ENCODE results near the gene HPCAL1.
A peak's percentile ranks its signal among the peaks of the same experiment; 100 is the strongest.

Gene HPCAL1

DNA sequence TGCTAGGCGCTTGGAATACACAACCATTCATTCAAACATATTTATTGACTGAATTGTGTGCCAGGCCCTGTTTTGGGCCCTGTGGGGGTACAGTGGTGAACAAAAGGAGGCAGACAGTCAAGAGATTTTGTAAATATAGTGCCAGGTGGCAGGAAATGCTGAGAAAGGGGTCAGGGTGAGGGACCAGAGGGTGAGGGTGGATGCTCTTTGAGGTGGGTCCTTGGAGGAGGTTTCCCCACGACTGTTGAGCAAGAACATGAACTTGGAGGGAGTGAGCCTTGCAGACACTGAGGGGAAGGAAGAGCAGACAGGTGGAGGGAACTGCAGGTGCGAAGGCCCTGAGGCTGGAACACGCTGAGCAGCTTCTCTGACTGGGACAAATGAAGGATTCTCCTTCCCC is 104.7 kb downstream of the HPCAL1 start:
- DNase-seq (ENCODE audit: low read depth), result no peak

- peak; percentile 54 for DNase-seq (ENCODE audit: low read depth)
Observed at GRCh38 chr2:10407841-10408648, 105.3 kb downstream of the HPCAL1 start.

DNA sequence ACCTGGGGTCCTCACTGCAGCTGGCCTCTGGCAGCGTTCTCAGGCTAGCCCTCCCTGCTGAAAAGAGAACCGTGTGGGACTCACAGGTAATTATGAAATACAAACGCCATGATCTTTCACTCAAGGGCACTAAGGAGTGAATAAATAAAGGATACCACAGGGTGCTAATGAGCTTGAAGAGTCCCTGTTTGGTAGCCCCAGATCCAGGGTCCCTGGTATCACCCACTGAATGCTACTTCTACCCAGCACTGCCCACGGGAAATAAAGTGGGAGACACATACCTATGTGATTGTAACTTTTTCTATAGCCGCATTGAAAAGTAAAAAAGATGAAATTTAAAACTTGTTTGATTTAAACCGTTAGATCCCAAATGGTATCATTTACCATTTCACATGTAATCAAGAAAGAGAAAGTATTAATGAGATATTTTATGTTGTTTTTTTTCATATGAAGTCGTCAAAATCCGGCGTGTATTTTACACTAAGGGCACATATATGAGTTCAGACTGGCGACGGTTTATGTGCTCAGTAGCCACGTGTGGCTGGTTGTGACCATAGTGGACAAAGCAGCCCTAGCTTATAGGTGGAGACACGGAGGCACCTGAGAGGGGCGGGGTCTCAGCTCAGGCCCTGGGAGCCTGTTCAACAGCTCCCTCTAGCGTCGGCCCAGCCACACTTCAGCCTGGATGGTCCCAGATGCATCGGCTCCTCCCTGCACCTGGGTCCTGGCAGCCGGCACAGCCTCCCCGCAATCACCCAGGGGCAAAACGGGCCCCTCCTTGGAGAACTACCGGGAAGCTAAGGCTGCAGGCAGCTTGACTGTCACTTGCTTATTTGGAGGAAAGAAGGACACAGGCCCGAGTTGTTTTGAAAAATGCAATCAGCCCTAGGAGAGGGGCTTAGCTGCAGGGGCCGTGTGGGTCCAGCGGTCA is 106.2 kb downstream of the HPCAL1 start:
- DNase-seq (ENCODE audit: low read depth), result peak; percentile 80

DNA sequence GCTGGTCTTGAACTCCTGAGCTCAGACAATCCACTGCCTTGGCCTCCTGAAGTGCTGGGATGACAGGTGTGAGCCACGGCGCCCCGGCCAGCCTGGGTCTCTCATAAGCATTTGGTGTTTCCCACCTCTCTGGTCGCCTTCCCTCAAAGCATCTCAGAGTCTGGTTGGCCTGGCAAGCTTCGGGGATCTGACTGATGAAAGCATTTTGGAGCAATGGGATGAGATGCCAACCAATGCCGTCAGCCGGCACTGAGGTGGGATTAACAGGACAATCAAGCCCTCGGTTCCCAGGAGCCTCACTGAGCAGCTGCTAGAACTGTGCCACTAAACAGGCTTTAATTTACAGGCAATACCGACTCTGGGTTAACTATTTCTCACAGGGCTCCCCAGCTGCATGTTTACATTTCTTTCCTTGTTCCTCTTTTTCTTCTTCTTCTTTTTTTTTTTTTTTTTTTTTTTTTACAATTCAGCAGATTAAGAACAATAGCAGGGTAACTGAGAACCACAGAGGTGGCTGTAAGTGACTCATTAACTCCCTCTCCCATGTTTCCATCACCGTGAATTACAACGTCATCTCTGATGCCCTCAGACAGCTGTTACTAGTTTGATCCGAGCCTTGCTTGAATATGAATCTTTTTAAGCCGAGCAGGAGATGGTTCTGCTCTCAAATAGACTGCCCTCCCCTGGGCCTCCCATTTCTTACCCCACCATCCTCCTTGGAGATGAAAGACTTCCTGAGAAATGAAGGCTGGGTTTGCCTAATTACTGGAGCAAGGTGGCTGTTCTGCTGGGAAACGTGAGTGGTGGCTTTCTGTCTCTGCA is 107.5 kb downstream of the HPCAL1 start:
- no peak for DNase-seq (ENCODE audit: low read depth)

DNA sequence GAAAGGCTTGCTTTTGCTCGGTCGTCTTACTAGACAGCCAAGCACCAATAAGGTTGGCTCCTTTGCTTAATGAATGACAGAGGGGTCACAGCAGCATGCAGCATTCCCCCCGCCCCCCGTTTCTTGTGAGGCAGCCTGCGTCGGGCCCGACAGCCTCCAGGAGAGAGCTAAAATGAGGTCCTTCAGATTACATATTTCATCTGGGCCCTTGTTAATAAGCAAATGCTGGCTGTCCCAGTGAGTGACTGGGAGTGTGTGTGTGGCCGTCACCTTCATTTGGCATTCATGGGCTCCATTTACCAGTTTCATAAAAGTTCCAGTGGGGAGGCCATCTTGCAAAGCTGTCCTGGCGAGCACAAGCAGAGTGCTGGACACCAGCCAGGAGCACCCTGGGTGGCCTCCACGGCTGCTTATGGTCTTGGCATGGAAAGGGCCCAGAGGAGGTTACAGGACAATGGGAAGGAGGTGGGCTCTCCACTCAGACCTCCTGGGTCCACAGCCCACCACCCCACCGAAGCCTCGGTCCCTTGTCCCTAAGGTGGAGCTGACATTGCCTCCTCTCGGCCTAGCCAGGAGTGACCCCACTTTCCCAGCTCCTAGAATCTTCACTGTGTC is 108.2 kb downstream of the HPCAL1 start:
- DNase-seq (ENCODE audit: low read depth), result no peak

GRCh38 chr2:10411557-10411956 is 108.9 kb downstream of the HPCAL1 start:
- DNase-seq (ENCODE audit: low read depth), result no peak

- DNase-seq (ENCODE audit: low read depth), result no peak
Observed at GRCh38 chr2:10412380-10412779, 109.7 kb downstream of the HPCAL1 start.

- no peak for DNase-seq (ENCODE audit: low read depth)
Observed at GRCh38 chr2:10413503-10413902, 110.8 kb downstream of the HPCAL1 start.

GRCh38 chr2:10413991-10414451 is 111.3 kb downstream of the HPCAL1 start:
- no peak for DNase-seq (ENCODE audit: low read depth)

DNA sequence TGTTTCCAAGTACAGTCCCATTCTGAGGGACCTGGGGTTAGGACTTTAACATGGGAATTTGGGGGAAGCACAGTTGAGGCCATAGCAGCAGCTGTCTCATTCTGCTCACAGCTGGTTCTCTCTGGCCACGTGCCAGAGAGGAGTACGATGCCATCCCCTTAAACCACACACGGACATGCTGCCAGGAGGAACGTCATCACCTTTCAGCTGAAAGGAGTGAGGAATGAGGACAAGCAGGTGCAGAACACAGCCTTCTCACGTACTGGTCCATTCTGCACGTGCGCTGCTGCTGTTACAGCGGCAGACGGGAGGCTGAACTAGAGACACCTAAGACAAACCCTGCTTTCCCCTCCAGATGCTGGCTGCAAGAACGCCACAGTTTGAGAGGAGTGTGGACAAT is 111.9 kb downstream of the HPCAL1 start:
- DNase-seq (ENCODE audit: low read depth), result no peak

DNA sequence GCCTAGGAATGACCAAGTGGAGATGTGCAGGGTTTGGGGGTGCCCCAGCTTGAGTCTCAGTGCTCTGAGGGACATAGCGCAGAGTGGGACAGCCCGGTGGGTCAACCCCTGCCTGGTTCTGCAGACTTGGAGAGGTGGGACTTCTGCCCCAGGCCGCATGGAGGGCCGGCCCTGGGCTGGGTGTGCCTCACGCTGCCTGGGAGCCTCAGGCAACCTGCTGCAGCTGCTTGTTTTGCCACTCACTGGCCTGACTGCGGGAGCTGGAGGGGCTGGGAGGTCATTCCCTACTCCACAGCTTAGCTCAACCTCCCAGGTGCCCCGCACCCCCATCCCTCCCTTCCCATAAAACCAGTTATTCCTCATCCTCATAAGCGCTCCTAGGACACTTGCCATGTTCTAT is 112.3 kb downstream of the HPCAL1 start:
- DNase-seq (ENCODE audit: low read depth), result no peak

GRCh38 chr2:10415640-10416039 is 112.9 kb downstream of the HPCAL1 start:
- DNase-seq (ENCODE audit: low read depth), result no peak

GRCh38 chr2:10417551-10418335 is 115.0 kb downstream of the HPCAL1 start:
- no peak for DNase-seq (ENCODE audit: low read depth)

GRCh38 chr2:10419553-10420257 is 117.0 kb downstream of the HPCAL1 start:
- no peak for DNase-seq (ENCODE audit: low read depth)

DNA sequence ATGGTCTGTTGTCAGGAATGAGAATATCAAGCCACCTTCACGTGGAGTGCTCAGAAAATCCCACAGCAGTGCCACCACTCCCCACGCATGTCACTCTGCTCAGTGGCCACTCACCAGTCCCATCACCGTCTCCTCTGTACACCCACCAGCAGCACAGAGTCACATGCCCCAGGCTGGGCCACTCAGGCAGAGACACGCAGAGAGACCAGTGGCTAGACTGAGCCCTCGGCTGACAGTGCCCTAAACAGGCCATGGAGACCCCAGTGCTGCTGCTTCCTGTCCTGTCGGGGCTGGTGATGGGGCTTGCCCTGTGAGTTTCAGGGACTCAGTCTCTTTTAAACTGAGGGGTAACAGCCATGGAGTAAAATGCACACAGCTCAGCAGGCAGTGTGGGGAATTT is 119.5 kb downstream of the HPCAL1 start:
- no peak for DNase-seq (ENCODE audit: low read depth)

GRCh38 chr2:10422732-10423399 is 120.2 kb downstream of the HPCAL1 start:
- DNase-seq (ENCODE audit: low read depth), result no peak

DNA sequence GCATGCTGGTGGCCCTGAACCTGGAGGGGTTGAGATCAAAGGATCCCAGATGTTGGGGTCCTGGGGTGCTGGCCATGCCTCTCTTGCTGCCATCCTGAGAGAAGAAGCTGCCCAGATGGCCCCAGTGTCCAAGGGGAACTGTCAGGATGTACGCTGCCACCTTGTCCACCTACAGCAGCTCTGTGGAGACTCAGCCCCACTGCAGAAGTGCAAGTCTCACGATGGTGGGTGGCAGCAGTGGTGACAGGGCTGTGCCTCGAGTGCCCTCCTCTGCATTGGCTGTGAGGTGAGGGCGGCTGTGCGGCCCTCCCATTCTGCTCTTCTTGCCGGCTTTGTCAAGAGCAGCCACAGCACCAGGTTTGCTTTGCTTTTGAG is 120.7 kb downstream of the HPCAL1 start:
- DNase-seq (ENCODE audit: low read depth), result no peak

- DNase-seq (ENCODE audit: low read depth), result no peak
Observed at GRCh38 chr2:10424051-10424450, 121.3 kb downstream of the HPCAL1 start.

DNA sequence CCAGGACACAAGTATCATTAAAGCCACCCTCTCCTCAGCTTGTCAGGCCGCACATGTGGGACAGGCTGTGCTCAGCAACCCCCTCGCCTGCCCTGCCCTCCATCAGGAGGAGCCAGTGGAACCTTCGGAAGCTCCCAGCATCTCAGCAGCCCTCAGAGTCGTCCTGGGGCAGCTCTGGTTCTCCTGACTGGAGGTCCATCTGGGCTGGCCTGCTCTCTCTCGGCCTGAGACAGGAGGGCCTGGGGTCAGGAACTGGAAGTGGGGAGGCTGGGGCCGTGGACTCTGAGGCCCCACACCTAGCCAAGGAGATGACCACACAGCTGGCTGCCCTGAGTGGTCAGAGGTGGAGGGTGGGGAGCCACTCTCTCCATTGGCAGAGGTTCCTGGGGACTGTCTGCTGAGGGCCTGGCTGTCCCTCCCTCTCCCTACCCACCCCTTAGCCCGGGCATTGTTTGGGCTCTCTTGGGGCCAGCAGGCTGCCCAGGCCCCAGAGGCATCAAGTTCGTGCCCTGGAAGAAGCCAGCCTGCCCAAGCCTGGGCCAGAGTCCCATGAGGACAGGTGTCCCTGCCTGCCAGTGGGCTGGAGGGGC is 122.3 kb downstream of the HPCAL1 start:
- DNase-seq (ENCODE audit: low read depth), result no peak

Measured in activated T-cell treated with anti-CD3 and anti-CD28 coated beads for 24 hours (primary cell).